OCI-M2 (cell line): Measurements from ENCODE around the gene LGALS16.
"Not testable (repeated sequence)": the region's sequence is repeated elsewhere in the genome, so short reads cannot be mapped to it uniquely, and the experiment has no call there.

Experiments
- DNase-seq: peaks from one replicate; lab custom pipeline; 2025; ENCODE audit not compliant: unreplicated experiment; lab: John Stamatoyannopoulos, UW

Gene LGALS16

GRCh38 chr19:39677961-39678889 lies 22.5 kb downstream of the LGALS16 start:
- DNase-seq = no peak

DNA sequence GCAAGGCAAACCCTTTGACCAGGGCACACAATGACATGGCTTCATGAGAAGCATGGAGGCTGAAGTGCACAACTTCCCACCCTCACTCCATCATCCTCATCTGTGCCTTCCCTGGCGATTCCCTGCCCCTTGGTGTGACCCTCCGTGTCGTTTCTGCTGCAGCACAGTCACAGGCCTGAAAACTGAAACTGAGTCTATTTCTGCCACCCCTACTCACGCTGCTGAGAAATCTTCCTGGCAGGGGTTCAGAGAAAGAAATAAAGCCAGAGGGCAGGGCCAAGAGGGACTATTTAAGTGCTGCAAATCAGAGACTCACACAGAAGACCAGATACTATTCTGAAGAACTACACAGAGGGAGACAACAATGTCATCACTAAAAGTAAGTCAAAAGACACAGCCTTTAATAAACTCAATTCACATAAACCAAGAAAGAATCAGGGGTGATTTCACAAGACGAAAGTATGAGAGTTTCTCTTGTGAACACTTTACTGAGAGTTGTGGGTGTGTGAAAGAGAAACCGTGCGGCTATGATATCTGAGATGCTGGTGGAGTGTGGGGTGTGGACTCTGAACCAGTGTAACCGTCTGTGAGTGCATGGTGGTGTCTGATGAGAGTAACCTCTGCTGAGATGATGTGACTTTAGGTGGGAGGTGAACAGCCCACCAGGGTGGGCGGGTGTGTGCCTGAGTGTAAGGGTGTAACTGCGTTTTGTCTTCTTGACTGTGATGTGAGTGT lies 23.5 kb downstream of the LGALS16 start:
- no peak for DNase-seq

- DNase-seq = no peak
Observed at GRCh38 chr19:39679791-39680168, 24.1 kb downstream of the LGALS16 start.

DNA sequence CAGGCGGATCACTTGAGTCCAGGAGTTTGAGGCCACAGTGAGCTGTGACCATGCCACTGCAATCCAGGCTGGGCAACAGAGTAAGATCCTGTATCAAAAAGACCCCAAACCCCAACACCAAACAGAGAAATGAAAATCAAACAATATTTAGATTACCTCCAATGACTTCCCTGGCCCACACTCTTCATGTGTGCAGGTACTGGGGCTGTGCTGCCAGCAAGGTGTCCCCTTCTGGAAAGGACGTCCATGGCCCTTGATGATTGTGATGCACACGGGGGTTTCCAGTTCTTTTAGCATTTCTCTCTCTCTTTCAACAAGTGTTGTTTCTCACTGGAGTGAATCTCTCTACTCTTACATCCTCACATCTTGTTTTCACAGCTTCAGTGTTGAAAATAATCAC lies 24.9 kb downstream of the LGALS16 start:
- DNase-seq = no peak

- DNase-seq = no peak
Observed at GRCh38 chr19:39681416-39681815, 25.7 kb downstream of the LGALS16 start.

DNA sequence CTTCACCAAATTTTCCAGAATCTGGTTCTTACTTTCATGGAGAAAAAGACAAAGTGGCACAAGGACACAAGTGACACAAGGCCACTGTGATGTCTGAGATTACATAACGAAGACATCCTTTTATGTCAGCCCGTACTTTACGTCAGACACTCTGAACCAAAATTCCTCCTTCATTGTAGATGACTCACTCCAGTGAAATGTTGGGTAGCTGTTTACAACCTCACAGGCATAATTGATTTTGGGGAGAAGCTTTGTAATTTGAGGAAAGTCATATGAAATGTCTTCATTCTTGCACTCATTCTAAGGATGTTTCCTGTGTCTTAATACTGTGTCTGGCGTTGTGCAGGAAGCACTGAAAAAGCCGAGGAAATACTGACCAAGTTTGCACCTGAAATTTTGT lies 28.6 kb downstream of the LGALS16 start:
- no peak for DNase-seq

DNA sequence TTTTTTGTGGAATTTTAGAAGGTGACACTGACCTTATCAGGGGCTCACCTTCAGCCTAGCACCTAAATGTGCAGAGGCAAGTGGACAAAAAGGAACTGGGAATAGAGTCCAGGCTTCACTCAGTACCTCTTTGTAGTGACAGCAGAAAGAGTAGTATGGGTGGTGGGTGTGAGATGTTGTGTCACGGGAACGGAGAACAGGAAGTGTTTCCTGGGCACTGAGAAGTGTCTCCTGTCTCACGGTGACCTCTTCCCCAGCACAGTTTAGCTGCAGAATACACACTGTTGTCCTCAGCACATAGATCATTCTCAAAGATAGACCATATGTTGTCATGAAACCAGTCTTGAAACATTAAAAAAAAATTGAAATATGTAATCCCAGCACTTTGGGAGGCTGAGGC lies 31.0 kb downstream of the LGALS16 start:
- no peak for DNase-seq

DNA sequence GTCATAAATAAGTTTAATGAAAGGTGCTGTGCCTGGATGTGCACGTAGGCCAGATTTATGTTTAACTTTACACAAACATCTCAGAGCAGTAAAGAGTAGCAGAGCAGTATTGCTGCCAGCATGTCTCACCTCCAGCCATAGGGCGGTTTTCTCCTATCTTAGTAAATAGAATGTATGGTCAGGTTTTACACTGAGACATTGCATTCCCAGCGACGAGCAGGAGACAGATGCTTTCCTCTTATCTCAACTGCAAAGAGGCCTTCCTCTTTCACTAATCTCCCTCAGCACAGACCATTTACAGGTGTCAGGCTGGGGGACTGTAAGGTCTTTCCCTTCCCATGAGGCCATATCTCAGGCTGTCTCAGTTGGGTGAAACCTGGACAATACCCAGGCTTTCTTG lies 32.9 kb downstream of the LGALS16 start:
- not testable (repeated sequence) for DNase-seq

DNA sequence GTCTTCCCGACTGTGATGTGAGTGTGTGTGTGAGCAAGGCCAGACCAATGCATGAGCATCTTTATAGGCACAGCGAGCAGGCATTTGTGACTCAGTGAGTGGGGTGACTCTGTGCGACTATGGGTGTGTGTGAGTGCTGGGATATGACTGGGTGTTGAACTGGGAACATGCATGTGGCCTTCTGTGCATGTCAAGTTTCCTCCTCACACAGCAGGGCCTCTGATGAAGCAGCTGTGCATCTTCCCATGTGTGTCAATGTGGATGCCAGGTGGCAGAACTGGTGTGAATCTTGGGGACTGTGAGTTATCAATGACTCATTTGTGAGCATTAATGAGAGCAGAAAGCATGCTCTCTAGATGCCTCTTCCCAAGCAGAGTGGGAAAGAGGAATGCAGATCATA lies 36.5 kb downstream of the LGALS16 start:
- no peak for DNase-seq

GRCh38 chr19:39692822-39693221 lies 37.1 kb downstream of the LGALS16 start:
- DNase-seq = no peak

DNA sequence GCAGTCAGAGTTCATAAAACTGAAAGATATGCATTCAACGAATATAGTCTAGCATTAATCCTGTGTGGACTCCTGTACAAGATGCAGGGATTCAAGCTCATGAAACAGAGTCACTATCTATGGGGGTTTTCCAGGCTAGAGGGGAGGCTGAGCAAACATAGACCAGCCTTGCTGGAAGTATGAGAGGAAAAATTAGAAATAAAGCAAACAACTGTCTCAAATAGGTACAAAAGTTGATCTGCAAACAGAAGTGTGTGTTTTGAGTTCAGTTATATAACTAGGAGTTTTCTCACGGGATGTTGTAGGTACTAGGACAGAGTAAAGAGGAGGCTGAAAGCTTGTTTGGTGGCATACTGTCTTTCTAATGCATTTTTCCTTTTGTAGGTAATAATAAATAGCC lies 40.0 kb downstream of the LGALS16 start:
- no peak for DNase-seq

GRCh38 chr19:39696387-39696786 lies 40.7 kb downstream of the LGALS16 start:
- no peak for DNase-seq

GRCh38 chr19:39698535-39698934 lies 42.8 kb downstream of the LGALS16 start:
- DNase-seq = no peak

DNA sequence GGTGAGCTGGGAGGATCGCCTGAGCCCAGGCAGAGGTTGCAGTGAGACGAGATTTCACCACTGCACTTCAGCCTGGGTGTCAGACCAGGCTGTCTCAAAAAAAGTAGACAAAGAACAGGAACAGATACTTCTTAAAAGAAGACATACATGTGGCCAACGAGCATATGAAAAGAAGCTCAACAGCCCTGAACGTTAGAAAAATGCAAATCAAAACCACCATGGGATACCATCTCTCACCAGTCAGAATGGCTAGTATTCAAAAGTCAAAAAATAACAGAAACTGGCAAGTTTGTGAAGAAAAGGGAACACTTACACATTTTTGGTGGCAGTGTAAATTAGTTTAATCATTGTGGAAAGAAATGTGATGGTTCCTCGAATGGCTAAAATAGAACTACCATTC lies 45.6 kb downstream of the LGALS16 start:
- DNase-seq = no peak

DNA sequence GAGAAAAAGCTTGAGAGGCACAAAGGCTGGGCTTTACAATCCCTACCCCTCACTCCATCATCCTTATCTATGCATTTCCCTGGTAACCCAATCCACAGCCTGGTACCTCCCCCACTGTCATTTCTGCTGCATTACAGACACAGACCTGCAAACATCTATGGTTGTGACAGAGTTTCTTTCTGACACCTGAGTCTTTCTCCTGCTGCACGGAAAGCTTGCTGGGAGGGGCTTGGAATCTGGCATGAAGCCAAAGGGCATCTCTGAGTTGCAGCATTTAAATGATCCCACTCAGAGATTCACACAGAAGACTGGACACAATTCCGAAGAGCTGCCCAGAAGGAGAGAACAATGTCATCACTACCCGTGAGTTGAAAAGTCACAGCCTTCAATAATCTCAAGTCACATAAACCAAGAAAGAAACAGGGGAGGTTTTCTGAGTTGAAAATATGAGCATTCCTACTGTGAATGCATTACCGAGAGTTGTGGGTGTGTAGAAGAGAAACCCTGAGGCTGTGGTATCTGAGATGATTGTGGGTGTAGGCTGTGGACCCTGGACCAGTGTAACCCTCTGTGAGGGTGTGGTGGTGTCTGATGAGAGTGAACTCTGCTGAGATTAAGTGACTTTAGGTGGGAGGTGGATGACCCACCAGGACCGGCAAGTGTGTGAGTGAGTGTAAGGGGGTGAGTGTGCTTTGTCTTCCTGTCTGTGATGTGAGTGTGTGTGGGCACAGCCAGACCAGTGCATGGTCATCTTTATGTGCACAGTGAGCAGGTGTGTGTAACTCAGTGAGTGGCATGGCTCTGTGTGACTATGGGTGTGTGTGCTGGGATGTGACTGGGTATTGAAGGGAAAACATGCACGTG lies 48.7 kb downstream of the LGALS16 start, which contains the start of gene LGALS14:
Gene LGALS14 (plus strand): TSS at position 301 of the 864 bp plus-strand sequence. CDS start 48 bp downstream, at position 349.
- DNase-seq = no peak

GRCh38 chr19:39705578-39706188 lies 50.0 kb downstream of the LGALS16 start:
- no peak for DNase-seq

GRCh38 chr19:39708594-39708993 lies 52.9 kb downstream of the LGALS16 start:
- no peak for DNase-seq

GRCh38 chr19:39709026-39709872 lies 53.5 kb downstream of the LGALS16 start:
- no peak for DNase-seq
